AG04449 (cell line): ENCODE results near the gene GRM7.

Source experiments
- CTCF ChIA-PET: fragments of 350-600 bp; formaldehyde crosslinking; extraction: SDS; loops from one replicate; lab custom pipeline; 2021; ENCODE audit warnings: antibody characterized with exemption; lab: Yijun Ruan, JAX
- POLR2A ChIA-PET: fragments of 400-600, 350-600 bp; formaldehyde crosslinking; extraction: SDS; loops from one replicate; lab custom pipeline; 2020; ENCODE audit warnings: antibody characterized with exemption, inconsistent platforms; lab: Yijun Ruan, JAX
- DNase-seq: peaks from one replicate; pipeline ENCODE4 v3.0.0-alpha.2; 2010; ENCODE audit warnings: low read depth, low spot score
- H3K4me3 ChIP-seq: 2 replicates; pipeline ENCODE4 v1.5.1; 2011; ENCODE audit warnings: low read depth, mild to moderate bottlenecking, control low read depth, low read length
- CTCF ChIP-seq: IDR thresholded peaks from one replicate; pipeline ENCODE4 v1.5.1; 2011; ENCODE audit warnings: mild to moderate bottlenecking, moderate library complexity, low read length, control low read depth, inconsistent platforms; ENCODE audit not compliant: insufficient read depth; ENCODE audit errors: missing control alignments

Gene GRM7

GRCh38 chr3:7565574-7565973, 704.7 kb downstream of the GRM7 start:
- CTCF ChIA-PET, result no interaction called here
- TF ChIP-seq CTCF, result no peak
- no peak for DNase-seq
- H3K4me3 ChIP-seq, result no peak overlapping the region
- POLR2A ChIA-PET, result no interaction called here

GRCh38 chr3:7567160-7567559, 706.2 kb downstream of the GRM7 start:
- DNase-seq, result no peak
- ChIA-PET CTCF (no interaction called here), POLR2A (no interaction called here)
- H3K4me3 ChIP-seq, result no peak overlapping the region
- TF ChIP-seq CTCF, result no peak

DNA sequence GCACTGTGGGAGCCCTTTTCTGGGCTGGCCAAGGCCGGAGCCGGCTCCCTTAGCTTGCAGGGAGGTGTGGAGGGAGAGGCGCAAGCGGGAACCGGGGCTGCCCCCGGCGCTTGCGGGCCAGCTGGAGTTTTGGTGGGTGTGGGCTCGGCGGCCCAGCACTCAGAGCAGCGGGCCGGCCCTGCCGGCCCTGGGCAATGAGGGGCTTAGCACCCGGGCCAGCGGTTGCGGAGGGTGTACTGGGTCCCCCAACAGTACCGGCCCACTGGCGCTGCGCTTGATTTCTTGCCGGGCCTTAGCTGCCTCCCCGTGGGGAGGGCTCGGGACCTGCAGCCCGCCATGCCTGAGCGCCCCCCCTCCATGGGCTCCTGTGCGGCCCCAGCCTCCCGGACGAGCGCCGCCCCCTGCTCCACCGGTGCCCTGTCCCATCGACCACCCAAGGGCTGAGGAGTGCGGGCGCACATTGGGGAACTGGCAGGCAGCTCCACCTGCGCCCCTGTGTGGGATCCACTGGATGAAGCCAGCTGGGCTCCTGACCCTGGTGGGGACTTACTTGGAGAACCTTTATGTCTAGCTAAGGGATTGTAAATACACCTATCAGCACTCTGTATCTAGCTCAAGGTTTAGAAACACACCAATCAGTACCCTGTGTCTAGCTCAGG, 707.7 kb downstream of the GRM7 start:
- ChIA-PET CTCF (no interaction called here), POLR2A (no interaction called here)
- no peak overlapping the region for H3K4me3 ChIP-seq
- DNase-seq, result no peak
- no peak for TF ChIP-seq CTCF

DNA sequence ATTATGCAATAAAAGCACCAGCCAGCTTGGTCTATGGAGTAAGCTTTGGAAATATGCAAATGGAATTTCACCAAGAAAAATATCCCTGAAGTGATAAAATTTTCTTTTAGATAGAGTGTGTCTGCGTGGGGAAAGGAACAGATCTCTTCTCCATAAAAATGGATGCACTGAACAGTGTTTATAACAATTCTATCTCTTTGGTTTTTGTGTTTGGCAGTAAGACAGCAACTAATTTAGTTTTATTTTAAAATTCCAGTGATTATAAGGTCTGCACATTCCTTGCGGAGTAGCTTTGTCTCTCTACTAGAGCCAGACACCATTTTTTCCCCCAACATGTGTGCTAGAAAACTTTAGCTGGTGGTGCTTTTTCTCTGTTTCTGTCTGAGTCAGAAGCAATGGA, 712.4 kb downstream of the GRM7 start:
- POLR2A ChIA-PET, result no interaction called here
- H3K4me3 ChIP-seq, result no peak overlapping the region
- TF ChIP-seq CTCF, result no peak
- no peak for DNase-seq
- CTCF ChIA-PET, result no interaction called here

DNA sequence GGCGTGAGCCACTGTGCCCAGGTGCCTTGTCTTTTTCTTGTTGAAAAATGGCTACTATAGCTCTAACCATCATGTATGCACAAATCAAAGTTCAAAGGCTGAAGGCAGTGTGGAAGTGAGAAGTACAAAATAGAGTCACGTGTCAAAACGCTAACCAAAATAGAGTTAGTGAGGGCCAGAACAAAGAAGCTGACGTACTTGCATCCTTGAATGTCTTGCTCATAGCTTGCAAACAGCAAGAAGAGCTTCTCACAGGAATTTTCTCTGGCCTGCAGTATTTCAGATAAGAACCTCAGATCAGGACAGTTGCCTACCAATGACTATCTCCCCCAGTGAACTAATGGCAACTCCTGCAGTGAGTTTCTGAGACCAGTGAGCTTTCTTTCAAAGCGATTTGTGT, 713.5 kb downstream of the GRM7 start:
- DNase-seq, result no peak
- ChIA-PET POLR2A (no interaction called here), CTCF (no interaction called here)
- TF ChIP-seq CTCF, result no peak
- H3K4me3 ChIP-seq, result no peak overlapping the region

- no peak for DNase-seq
- CTCF ChIA-PET, result no interaction called here
- no peak for TF ChIP-seq CTCF
- POLR2A ChIA-PET, result no interaction called here
- H3K4me3 ChIP-seq, result no peak overlapping the region
Measured at GRCh38 chr3:7576071-7576470, 715.2 kb downstream of the GRM7 start.
